ENCODE results near the gene FCAMR. TPM values are rescaled to one million over a fixed set of nuclear protein-coding genes. Genes with fewer than 3 reads are reported as not detected.

Gene FCAMR
- total RNA-seq, 2 donors from 2014 or later = not detected

DNA sequence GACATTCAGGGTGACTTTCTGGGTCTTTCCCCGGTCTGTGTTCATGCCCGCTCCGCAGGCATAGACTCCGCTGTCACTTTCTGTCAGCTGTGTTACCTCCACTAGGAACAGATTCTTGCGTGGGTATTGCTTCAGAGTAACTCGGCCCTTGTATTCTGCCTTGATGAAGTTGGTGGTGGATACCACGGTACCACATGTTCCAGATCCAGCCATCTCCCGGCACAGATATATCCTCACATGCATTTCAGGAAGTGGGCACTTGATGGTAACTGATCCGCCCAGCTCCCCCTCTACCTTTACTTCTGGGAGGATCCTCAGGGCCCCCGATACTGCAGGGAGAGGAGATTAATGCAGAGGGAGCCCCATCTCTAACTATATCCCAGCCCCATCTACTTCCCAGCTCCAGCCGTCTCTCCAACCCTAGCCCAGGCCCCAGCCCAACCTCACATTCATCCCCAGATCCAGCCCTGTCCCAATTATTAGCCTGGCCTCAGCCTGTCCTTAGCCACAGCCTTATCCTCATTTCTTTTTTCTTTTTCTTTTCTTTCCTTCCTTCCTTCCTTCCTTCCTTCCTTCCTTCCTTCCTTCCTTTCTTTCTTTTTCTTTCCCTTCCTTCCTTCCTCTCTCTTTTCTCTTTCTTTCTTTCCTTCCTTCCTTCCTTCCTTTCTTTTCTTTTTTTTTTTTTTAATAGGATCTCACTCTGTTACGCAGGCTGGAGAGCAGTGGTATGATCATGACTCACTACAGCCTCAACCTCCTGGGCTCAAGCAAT is 56.3 kb downstream of the FCAMR start:
- no peaks in the 10 kb centered on the region for H3K36me3 ChIP-seq
- no peak overlapping the region for H3K4me3 ChIP-seq
- H3K27me3 ChIP-seq (replicated peaks; ENCODE audit: insufficient read depth) = peaks cover 13% of the 10 kb centered on the region
- H3K27ac ChIP-seq = no peak overlapping the region
- TF ChIP-seq CTCF (IDR thresholded peaks at IDR 0.05) = no peak
- H3K4me1 ChIP-seq (ENCODE audit: control insufficient read depth in 1 of 2, low read depth in 2 of 2) = peaks cover 9 to 12% of the 10 kb centered on the region in 2 donors
- no peaks in the 10 kb centered on the region for H3K9me3 ChIP-seq
- DNase-seq (ENCODE audit: low spot score) (no peak), ATAC-seq (ENCODE audit: insufficient number of reproducible peaks, low FRiP score, low read depth) (no peak)

DNA sequence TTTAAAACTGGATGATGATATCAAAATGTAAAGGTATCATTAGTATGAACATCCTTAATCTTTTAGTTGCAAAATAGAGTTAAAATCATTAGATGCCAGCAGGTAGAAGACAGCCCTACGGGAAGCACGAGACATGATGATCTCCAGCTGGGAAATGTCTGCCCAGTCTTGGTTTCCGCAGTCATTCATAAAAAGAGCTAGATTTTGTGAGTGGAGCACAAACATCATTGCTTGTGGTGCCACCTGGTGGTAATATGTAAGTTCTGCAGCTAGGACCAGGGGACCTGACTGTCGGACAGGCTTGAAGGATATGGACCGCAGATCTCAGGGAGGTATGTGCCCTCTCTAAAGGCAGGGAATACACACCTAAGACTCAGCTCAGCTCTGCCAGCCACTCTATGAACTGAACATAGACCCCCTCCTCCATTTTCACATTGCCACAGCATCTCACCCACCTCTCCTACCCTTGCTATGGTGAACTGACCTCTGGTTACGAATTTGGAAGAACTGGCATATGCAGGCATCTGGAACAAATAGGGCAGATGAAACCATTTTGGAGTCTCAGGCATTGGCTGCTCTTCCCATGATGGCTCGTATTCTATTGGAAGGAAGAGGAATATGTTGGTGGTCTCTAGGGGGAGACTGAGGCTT is 57.7 kb downstream of the FCAMR start:
- no peaks in the 10 kb centered on the region for H3K9me3 ChIP-seq
- peaks cover 13% of the 10 kb centered on the region for H3K27me3 ChIP-seq (replicated peaks; ENCODE audit: insufficient read depth)
- no peak for DNase-seq (ENCODE audit: low spot score)
- peak; percentile 87 for TF ChIP-seq CTCF (IDR thresholded peaks at IDR 0.05)
- no peaks in the 10 kb centered on the region for H3K36me3 ChIP-seq
- H3K4me3 ChIP-seq = no peak overlapping the region
- no peak overlapping the region for H3K27ac ChIP-seq
- ATAC-seq (ENCODE audit: insufficient number of reproducible peaks, low FRiP score, low read depth) = peak; percentile 38
- peaks cover 9 to 14% of the 10 kb centered on the region in 2 donors for H3K4me1 ChIP-seq (ENCODE audit: control insufficient read depth in 1 of 2, low read depth in 2 of 2)

- peaks cover 13% of the 10 kb centered on the region for H3K27me3 ChIP-seq (replicated peaks; ENCODE audit: insufficient read depth)
- H3K27ac ChIP-seq = no peak overlapping the region
- peak; percentile 83 for TF ChIP-seq CTCF (IDR thresholded peaks at IDR 0.05)
- peaks cover 9 to 14% of the 10 kb centered on the region in 2 donors for H3K4me1 ChIP-seq (ENCODE audit: control insufficient read depth in 1 of 2, low read depth in 2 of 2)
- DNase-seq (ENCODE audit: low spot score) (no peak), ATAC-seq (ENCODE audit: insufficient number of reproducible peaks, low FRiP score, low read depth) (peak; percentile 41)
- H3K36me3 ChIP-seq = no peaks in the 10 kb centered on the region
- no peak overlapping the region for H3K4me3 ChIP-seq
- no peaks in the 10 kb centered on the region for H3K9me3 ChIP-seq
These were observed 59.1 kb downstream of the FCAMR start for GRCh38 chr1:206911064-206911663.

DNA sequence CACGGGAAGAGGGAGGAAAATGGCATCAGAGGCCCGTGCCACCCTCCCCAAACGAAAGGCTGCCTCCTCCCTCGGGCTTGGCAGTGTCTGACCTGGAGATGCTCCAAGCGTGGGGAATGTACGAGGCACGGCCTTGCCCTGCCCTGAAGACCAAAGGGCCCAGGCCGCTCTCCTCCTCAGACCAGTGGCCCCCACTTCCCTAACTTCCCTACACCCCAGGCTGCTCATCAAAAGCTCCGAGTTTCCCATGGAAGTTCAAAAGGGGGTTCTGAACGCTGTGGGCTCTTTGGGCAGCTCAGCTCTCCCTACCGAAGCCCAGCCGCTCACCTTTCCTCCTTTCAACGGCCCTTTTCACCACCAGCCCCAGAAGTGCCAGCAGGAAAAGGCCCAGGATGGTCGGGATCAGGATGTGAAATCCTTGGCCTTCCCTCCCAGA is 60.4 kb downstream of the FCAMR start:
- H3K9me3 ChIP-seq = no peaks in the 10 kb centered on the region
- H3K36me3 ChIP-seq = no peaks in the 10 kb centered on the region
- peak overlapping the region; percentile 71 for H3K4me3 ChIP-seq
- DNase-seq (ENCODE audit: low spot score) (no peak), ATAC-seq (ENCODE audit: insufficient number of reproducible peaks, low FRiP score, low read depth) (no peak)
- H3K27ac ChIP-seq = no peak overlapping the region
- peaks cover 9 to 14% of the 10 kb centered on the region in 2 donors for H3K4me1 ChIP-seq (ENCODE audit: control insufficient read depth in 1 of 2, low read depth in 2 of 2)
- TF ChIP-seq CTCF (IDR thresholded peaks at IDR 0.05) = no peak
- H3K27me3 ChIP-seq (replicated peaks; ENCODE audit: insufficient read depth) = peaks cover 13% of the 10 kb centered on the region
